H1 (cell line): ENCODE measurements around the gene SLC22A15. TPM values are rescaled to one million over a fixed set of nuclear protein-coding genes. Genes with fewer than 3 reads are reported as not detected.

ENCODE experiments used
- CBX5 ChIP-seq: fragments of 300-800, 300-1000 bp; sonication (generic); IDR thresholded peaks from 2 replicates; pipeline ENCODE4 v1.7.1; 2016; ENCODE audit warnings: antibody characterized with exemption, low read length, low read depth
- CHD7 ChIP-seq: fragments of 300-600 bp; sonication (generic); IDR thresholded peaks from 2 replicates; pipeline ENCODE4 v1.7.1; 2012; ENCODE audit warnings: low read length, moderate library complexity, mild to moderate bottlenecking, inconsistent platforms; ENCODE audit not compliant: insufficient replicate concordance
- EGR1 ChIP-seq: IDR thresholded peaks from 2 replicates; pipeline ENCODE4 v1.6.1; 2011; ENCODE audit warnings: low read depth, low read length, borderline replicate concordance
- EP300 ChIP-seq, 2 experiments: IDR thresholded peaks; 1 replicate in 1 of 2; 2 replicates in 1 of 2; pipeline ENCODE4 v1.6.1; 2011 to 2012; ENCODE audit warnings: low read depth in 2 of 2, low read length in 2 of 2, mild to moderate bottlenecking in 2 of 2, borderline replicate concordance in 1 of 2, inconsistent platforms in 1 of 2, moderate library complexity in 1 of 2
- GTF2F1 ChIP-seq: IDR thresholded peaks from 2 replicates; pipeline ENCODE4 v1.6.1; 2012; ENCODE audit warnings: low read depth, low read length, improper control_type of control experiment, borderline replicate concordance
- JUN ChIP-seq: IDR thresholded peaks from 2 replicates; pipeline ENCODE4 v1.6.1; 2011; ENCODE audit warnings: low read depth, mild to moderate bottlenecking, improper control_type of control experiment, low read length
- POLR2A ChIP-seq, 2 experiments: IDR thresholded peaks; 1 replicate in 1 of 2; 2 replicates in 1 of 2; pipeline ENCODE4 v1.6.1; 2011; ENCODE audit warnings: low read depth in 2 of 2, low read length in 2 of 2, mild to moderate bottlenecking in 2 of 2; ENCODE audit errors: control extremely low read depth in 1 of 2
- POLR2AphosphoS5 ChIP-seq: IDR thresholded peaks from 2 replicates; pipeline ENCODE4 v1.6.1; 2011; ENCODE audit warnings: low read depth, low read length
- RAD21 ChIP-seq, 2 experiments: IDR thresholded peaks in 1 of 2; conservative IDR thresholded peaks in 1 of 2; 2 replicates each; pipeline ENCODE4 v1.6.1; 2011; ENCODE audit warnings: low read depth in 2 of 2, low read length in 2 of 2, improper control_type of control experiment in 1 of 2, inconsistent platforms in 1 of 2, mild to moderate bottlenecking in 1 of 2, moderate library complexity in 1 of 2
- RFX5 ChIP-seq: IDR thresholded peaks from 2 replicates; pipeline ENCODE4 v1.6.1; 2011; ENCODE audit warnings: low read depth, low read length, improper control_type of control experiment, borderline replicate concordance
- SIRT6 ChIP-seq: IDR thresholded peaks from one replicate; pipeline ENCODE4 v1.7.1; 2012; ENCODE audit warnings: low read length, inconsistent platforms
- SP1 ChIP-seq: IDR thresholded peaks from 2 replicates; pipeline ENCODE4 v1.6.1; 2011; ENCODE audit warnings: low read depth, low read length
- YY1 ChIP-seq: IDR thresholded peaks from 2 replicates; pipeline ENCODE4 v1.6.1; 2011; ENCODE audit warnings: low read depth, mild to moderate bottlenecking, low read length
- polyA plus RNA-seq, 7 experiments: library from polyadenylated mRNA; depleted of rRNA in 3 of 7; stranded (reverse) in 5 of 7; unstranded in 2 of 7; fragments of >200 nt in 5 of 7; fragments of 200-250 nt in 2 of 7; gene quantifications; 1 replicate in 5 of 7; 2 replicates in 1 of 7; 4 replicates in 1 of 7; pipeline versions ENCODE4 v1.2.1 to v1.2.3, GENCODE V29; 2011 to 2013; ENCODE audit warnings: missing spikeins in 2 of 7, mixed read lengths in 2 of 7
- total RNA-seq: library from RNA; stranded (reverse); fragmentation: NEBNext Ultra II Directional; extraction: Animal tissue kit (Norgen Biotek cat#: 25700); gene quantifications from 2 replicates; pipeline ENCODE4 v1.2.1, GENCODE V29; 2021

Gene SLC22A15
- total and polyA plus RNA-seq, 2 of the 8 experiments (the other 6 are each of a cell fraction or from before 2014, with no cell fraction given): 3.2 to 3.3 TPM

- TF ChIP-seq CHD7 (no peak), RAD21 (IDR thresholded peaks at IDR 0.05 in 1 of 2, conservative IDR thresholded peaks at IDR 0.05 in 1 of 2; ENCODE audit: low read depth in 2 of 2, low read length in 2 of 2) (no peak), GTF2F1 (no peak), YY1 (no peak), SIRT6 (no peak), EGR1 (no peak), RFX5 (no peak), CBX5 (no peak), EP300 (IDR thresholded peaks at IDR 0.05; ENCODE audit: borderline replicate concordance in 1 of 2, low read depth in 2 of 2, low read length in 2 of 2) (no peak), SP1 (no peak), POLR2AphosphoS5 (no peak), POLR2A (IDR thresholded peaks at IDR 0.05; ENCODE audit: control extremely low read depth in 1 of 2, low read depth in 2 of 2, low read length in 2 of 2) (no peak), JUN (no peak)
Measured at GRCh38 chr1:115991909-115992308, 15.6 kb downstream of the SLC22A15 start (continued).
